Measurements from ENCODE around the gene CFHR3. TPM values are rescaled to one million over a fixed set of nuclear protein-coding genes. Genes with fewer than 3 reads are reported as not detected.
"Not testable (repeated sequence)": the region's sequence is repeated elsewhere in the genome, so short reads cannot be mapped to it uniquely, and the experiment has no call there.

CFHR3 gene
- total RNA-seq, 1 donor from 2014 or later: not detected

DNA sequence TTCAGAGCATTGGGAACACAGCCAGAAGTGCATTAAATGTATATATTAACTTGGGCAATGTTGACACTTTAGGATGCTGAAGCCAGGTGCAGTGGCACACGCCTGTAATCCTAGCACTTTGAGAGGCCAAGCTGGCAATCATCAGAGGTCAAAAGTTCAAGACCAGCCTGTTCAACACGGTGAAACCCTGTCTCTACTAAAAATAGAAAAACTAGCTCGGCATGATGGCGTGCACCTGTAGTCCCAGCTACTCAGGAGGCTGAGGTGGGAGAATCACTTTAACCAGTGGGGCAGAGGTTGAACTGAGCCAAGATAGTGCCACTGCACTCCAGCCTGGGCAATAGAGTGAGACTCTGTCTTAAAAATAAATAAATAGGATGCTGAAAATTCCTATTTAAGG, 19.5 kb downstream of the CFHR3 start:
- H3K36me3 Mint-ChIP-seq (ENCODE audit: low read depth); intact Hi-C loops (cut with micrococcal nuclease); H3K9me3 Mint-ChIP-seq; H3K27me3 Mint-ChIP-seq; H3K4me1 Mint-ChIP-seq; H3K4me3 Mint-ChIP-seq; DNase-seq; H3K27ac Mint-ChIP-seq: not testable (repeated sequence)

DNA sequence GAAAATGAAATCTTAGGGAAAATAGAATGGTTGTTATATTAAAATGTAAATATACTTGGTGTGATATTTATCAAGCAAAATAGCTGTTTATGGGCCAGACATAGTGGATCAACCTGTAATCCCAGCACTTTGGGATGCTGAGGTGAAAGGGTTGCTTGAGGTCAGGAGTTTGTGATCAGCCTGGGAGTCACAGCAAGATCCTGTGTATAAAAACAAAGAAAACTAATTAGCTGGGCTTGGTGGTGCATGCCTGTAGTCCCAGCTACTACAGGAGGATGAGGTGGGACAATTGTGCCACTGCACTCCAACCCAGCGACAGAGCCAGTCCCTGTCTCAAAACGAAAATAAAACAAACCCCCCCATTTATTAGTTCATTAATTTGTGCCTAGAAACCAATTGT, 23.3 kb downstream of the CFHR3 start:
- H3K36me3 Mint-ChIP-seq (ENCODE audit: low read depth): no peaks in the 10 kb centered on the region
- H3K4me1 Mint-ChIP-seq: no peaks in the 10 kb centered on the region
- H3K27me3 Mint-ChIP-seq: no peaks in the 10 kb centered on the region
- DNase-seq: no peak
- no peak overlapping the region for H3K27ac Mint-ChIP-seq
- intact Hi-C loops (cut with micrococcal nuclease): no loop called here
- no peaks in the 10 kb centered on the region for H3K9me3 Mint-ChIP-seq
- no peak overlapping the region for H3K4me3 Mint-ChIP-seq

DNA sequence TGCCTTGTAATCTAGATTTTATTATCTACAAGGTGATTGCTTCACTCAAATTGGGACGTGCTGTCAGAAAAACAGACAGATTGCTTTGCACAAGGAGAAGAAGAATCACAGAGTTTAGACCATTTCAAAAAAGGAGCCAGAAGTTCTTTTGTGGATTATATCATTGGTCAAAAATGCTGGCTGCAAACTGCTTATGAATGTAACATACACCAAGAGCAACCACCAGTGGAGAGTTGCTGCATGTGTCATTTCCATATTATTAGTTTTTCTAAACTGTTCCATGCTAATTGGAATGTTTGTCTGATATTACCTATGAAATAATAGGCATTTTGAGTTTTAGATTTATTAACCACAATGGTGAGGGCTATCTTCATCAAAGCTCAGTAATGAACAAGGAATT, 27.3 kb downstream of the CFHR3 start:
- H3K9me3 Mint-ChIP-seq; H3K4me1 Mint-ChIP-seq; H3K27me3 Mint-ChIP-seq; intact Hi-C loops (cut with micrococcal nuclease); H3K4me3 Mint-ChIP-seq; DNase-seq; H3K27ac Mint-ChIP-seq; H3K36me3 Mint-ChIP-seq (ENCODE audit: low read depth): not testable (repeated sequence)

DNA sequence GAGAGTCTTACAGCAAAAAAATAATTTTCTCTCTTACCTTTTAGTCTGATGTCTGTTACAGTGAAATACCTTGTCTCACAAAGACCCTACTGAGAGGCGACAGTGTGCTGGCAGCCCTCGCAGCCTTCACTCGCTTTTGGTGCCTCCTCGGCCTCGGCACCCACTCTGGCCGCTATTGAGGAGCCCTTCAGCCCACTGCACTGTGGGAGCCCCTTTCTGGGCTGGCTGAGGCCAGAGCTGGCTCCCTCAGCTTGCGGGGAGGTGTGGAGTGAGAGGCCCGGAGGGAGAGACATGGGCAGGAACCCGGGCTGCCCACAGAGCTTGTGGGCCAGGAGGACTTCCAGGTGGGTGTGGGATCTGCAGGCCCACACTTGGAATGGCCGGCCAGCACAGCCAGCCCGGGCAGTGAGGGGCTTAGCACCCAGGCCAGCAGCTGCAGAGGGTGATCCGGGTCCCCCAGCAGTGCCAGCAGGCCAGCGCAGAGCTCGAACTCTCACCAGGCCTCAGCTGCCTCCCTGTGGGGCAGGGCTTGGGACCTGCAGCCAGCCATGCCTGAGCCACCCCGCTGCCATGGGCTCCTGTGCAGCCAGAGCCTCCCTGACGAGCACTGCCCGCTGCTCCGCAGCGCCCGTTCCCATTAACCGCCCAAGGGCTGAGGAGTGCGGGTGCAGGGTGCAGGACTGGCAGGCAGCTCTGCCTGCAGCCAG, 34.0 kb downstream of the CFHR3 start:
- intact Hi-C loops (cut with micrococcal nuclease): no loop called here
- H3K9me3 Mint-ChIP-seq: no peaks in the 10 kb centered on the region
- no peaks in the 10 kb centered on the region for H3K4me1 Mint-ChIP-seq
- H3K36me3 Mint-ChIP-seq (ENCODE audit: low read depth): no peaks in the 10 kb centered on the region
- no peaks in the 10 kb centered on the region for H3K27me3 Mint-ChIP-seq
- H3K4me3 Mint-ChIP-seq: no peak overlapping the region
- no peak overlapping the region for H3K27ac Mint-ChIP-seq
- DNase-seq: no peak

DNA sequence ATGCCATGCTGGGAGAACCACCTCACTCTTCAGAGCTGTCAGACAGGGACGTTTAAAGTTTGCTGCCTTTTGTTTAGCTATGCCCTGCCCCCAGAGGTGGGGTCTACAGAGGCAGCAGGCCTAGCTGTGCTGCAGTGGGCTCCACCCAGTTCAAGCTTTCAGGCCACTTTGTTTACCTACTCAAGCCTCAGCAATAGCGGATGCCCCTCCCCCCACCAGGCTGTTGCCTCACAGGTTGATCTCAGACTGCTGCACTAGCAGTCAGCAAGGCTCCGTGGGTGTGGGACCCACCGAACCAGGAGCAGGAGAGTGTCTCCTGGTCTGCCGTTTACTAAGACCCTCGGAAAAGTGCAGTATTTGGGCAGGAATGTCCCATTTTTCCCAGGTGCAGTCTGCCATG, 42.8 kb downstream of the CFHR3 start:
- H3K9me3 Mint-ChIP-seq; H3K27ac Mint-ChIP-seq; H3K36me3 Mint-ChIP-seq (ENCODE audit: low read depth); H3K4me1 Mint-ChIP-seq; DNase-seq; H3K27me3 Mint-ChIP-seq; H3K4me3 Mint-ChIP-seq: not testable (repeated sequence)
- intact Hi-C loops (cut with micrococcal nuclease): loop anchor here (10.0 kb wide), 1 partner anchor 127 kb away; the partner anchor contains the start of gene CFHR2

DNA sequence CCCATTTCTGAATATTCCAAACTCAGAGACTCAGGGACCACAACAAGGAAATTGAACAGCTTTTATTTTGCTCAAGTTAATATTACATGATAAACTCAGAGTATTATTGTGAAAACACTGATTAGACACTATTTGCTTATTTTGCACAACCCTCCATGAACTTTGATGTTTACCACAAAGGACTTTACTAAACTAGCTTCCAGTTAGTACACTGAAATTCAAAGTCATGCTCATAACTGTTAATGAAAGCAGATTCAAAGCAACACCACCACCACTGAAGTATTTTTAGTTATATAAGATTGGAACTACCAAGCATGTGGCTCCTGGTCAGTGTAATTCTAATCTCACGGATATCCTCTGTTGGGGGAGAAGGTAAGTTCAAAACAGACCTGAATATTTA, 44.9 kb downstream of the CFHR3 start, which contains the start of gene CFHR1:
Gene CFHR1 (plus strand): TSS at position 201 of the 400 bp plus-strand sequence. CDS start 114 bp downstream, at position 315.
- not testable (repeated sequence) for H3K9me3 Mint-ChIP-seq

DNA sequence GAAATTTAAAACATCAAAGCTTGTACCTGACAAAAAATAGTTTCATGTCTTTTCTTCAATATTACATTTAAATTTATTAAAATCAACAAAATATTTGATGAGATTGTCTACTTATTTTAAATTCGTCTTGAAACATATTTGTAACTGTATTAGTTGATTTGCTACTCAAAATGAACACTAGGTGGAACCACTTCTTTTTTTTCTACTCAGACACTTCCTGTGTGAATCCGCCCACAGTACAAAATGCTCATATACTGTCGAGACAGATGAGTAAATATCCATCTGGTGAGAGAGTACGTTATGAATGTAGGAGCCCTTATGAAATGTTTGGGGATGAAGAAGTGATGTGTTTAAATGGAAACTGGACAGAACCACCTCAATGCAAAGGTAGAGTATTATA, 53.2 kb downstream of the CFHR3 start:
- intact Hi-C loops (cut with micrococcal nuclease); H3K9me3 Mint-ChIP-seq; H3K27ac Mint-ChIP-seq; DNase-seq; H3K36me3 Mint-ChIP-seq (ENCODE audit: low read depth); H3K4me3 Mint-ChIP-seq; H3K4me1 Mint-ChIP-seq; H3K27me3 Mint-ChIP-seq: not testable (repeated sequence)

More for the DNA sequence above, 44.9 kb downstream of the CFHR3 start, which contains the start of gene CFHR1:
- not testable (repeated sequence) for H3K4me1 Mint-ChIP-seq; H3K4me3 Mint-ChIP-seq; H3K36me3 Mint-ChIP-seq (ENCODE audit: low read depth); DNase-seq; H3K27ac Mint-ChIP-seq; H3K27me3 Mint-ChIP-seq
- intact Hi-C loops (cut with micrococcal nuclease): loop anchor here (10.0 kb wide), 1 partner anchor 125 kb away; the partner anchor contains the start of gene CFHR2

Other genes starting within 250 kb of the CFHR3 start
- gene KCNT2, start 166.4 kb upstream of the CFHR3 start, total RNA-seq: not detected in 2 replicates
- gene CFH, start 122.8 kb upstream of the CFHR3 start, total RNA-seq: 0.16 and 0.17 TPM in 2 replicates
- not detected in 2 replicates for gene CFHR1, start 44.9 kb downstream of the CFHR3 start, total RNA-seq
- not detected in 2 replicates for gene CFHR4, start 113.2 kb downstream of the CFHR3 start, total RNA-seq
- 0.37 TPM in 1 of 2 replicates, not detected in the other for gene CFHR2, start 168.9 kb downstream of the CFHR3 start, total RNA-seq
- gene CFHR5, start 202.7 kb downstream of the CFHR3 start, total RNA-seq: not detected in 2 replicates

Data from activated CD4-positive, alpha-beta T cell treated with anti-CD3 and anti-CD28 coated beads, Interleukin-2, amount 10 ng/mL, durations not matched to agents 24 days and 14 days (primary cell).